ENCODE results near the gene CCSER1.

The CCSER1 gene

DNA sequence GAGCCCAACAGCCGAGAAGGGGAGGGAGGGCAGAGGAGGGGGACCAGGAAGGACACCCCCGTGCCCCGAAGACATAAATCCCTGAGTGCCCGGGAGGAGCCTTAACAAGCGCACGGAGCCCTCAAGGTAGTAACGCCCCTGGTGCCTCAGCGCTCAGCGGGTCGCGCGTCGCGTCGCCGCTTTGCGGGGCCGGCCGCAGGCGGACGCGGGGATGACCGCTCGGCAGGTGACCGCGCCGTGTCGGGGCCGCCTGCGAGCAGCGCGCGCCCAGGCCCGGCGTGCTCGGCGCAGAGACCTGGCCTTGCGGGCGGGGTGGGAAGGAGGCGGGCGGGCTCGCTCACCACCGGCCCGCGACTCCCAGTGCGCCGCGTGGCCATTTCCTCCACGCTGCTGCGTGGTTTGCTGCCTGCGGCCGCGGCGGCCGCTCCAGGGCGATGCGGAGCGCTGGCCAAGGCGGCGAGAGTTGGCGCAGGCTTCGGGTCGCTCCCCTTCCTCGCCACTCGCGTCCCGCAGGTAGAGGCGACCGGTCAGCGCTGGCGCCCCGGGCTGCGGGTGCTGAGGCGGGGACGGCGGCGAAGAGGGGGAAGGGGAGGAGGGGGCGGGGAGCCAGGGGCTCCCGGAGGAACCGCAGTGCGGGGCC lies 632 bp downstream of the CCSER1 start:
- in situ Hi-C loops (cut with HindIII; ENCODE audit: low sequenced_read_pairs) = no loop called here

DNA sequence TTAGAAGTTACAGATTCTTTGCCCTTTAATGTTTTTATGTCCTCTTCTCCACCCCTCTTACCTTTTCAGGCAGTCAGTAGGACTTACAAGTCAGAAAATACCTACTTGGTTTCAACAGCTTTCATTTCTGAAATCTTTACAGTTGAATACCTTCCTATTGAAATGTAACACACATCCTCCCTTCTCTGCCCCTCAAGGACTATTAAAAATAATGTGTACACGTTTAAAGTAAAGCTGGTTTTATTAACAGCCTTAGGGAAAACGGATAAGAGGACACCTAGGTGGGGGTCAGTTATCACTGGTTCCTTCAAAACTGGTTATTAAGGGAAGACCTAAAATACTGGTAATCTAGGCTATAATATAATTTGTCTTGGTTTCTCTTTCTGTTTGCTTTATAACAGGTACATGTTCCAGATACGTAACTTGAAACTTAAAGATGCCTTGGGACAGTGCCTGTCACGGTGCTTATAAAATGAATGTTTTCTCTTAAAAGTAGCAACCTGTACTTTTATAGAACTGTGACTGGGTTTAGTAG lies 1.8 kb downstream of the CCSER1 start:
- in situ Hi-C loops (cut with HindIII; ENCODE audit: low sequenced_read_pairs) = no loop called here

DNA sequence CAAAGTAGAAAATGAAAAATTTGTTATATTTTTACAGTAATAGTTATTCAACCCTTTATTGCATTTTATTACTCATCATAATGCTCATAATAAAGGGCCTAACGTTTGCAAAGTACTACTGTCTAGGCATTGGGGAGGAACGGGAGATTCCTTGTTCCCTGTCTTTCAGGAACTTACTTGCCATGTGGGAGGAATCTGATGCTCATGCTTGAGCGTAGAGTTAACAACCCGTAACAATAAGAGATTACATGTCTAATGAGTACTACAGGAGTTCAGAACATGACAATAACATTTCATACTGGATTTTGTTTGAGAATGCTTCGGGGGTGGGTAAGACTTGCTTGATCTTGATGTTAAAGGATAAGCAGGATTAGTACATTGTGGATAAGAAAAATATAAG lies 2.9 kb downstream of the CCSER1 start:
- in situ Hi-C loops (cut with HindIII; ENCODE audit: low sequenced_read_pairs) = no loop called here

DNA sequence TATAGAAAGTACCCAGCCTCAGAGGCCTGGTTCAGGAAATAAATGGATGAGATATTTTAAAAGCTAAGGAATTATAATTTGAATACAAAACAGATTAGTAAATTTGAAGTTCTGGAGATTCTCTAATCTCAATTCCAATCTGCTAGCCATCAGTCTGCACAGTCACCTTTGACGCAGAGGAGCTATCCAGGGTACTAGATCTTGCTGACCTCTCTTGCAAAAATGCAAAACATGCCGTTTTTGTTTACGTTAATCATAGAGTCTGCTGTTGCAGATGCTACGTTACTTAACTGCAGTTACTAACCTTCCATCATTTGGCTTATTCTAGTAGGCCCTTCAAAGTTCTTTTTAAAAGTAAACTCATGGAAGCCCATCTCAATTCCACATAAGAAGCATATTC lies 10.4 kb downstream of the CCSER1 start:
- in situ Hi-C loops (cut with HindIII; ENCODE audit: low sequenced_read_pairs) = no loop called here

DNA sequence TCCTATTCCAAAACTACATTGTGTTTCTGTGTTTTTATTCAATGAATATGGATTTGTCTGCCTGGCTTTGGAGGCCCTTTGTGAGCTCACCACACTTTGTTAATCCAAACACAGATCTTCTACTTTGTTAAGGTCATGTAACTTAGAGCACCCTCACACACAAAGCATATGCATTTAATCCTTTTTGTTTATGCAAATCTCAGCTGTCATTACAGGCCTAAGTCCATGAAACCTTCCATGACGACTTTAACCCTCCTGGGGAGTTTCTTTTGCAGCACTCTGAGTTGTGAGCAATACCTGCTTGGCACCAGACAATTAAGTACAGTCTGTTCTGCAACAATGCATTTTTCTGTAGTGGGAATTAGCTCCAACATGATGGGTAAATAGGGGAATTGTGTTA lies 14.9 kb downstream of the CCSER1 start:
- in situ Hi-C loops (cut with HindIII; ENCODE audit: low sequenced_read_pairs) = no loop called here

DNA sequence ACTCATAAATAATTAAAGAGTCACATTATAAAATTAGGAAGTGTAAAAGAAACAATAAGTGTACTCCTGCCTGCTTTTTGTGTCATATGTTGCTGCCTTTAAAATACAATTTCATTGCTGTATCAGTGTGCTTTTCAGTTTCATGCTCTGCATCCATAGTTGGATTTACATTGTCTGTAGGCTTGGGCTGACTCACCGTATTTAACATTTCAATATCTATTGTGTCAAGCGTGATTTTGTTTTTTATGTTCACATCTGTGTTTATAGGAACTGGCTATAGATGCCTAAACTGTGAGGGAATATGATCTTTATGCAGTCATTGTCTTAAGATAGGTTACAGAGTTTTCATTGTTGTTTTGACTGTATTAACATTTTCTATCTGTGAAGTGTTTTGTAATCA lies 18.1 kb downstream of the CCSER1 start:
- in situ Hi-C loops (cut with HindIII; ENCODE audit: low sequenced_read_pairs) = no loop called here

DNA sequence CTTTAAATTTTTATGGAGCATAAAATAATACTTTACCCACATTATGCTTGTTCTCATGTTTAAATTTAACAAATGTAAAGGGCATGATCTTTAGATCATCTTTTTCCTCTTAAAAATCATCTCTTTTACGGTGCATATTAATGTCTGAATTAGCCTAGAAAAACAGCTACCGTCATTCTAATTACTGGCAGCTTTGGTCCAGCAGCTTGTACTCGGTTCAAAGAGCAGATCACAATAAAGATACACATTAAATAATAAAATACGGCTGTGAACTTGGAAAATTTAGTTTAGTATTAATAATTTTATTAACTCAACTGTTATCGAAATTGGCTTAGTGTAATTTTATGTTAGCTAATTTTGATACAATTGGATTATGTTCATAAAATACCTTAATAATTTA lies 19.1 kb downstream of the CCSER1 start:
- in situ Hi-C loops (cut with HindIII; ENCODE audit: low sequenced_read_pairs) = no loop called here

DNA sequence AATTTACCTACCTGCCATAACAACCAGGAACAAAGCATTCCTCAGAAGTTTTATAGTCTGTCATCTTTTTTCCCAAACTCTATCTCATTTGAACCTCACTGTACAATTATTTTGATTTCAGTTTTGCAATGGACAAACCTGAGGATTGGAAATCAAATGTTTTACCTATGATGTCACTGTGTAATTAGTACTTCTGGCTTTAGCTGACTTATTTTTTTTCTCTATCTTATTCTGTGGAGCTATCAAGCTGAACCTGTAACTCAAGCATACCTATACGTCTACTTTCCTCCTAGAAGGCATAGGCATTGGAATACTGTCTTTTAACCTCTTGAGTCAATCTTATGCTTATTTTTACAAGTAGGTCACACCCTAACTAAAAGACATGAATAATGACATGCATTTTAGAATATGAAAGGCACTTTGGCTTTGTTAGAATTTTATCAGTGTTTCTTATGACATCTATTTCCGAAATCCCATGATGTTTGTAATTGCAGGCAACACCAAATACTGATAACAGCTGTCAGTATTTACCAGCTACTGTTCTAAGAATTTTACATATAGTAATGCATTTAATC lies 21.5 kb downstream of the CCSER1 start:
- in situ Hi-C loops (cut with HindIII; ENCODE audit: low sequenced_read_pairs) = no loop called here

DNA sequence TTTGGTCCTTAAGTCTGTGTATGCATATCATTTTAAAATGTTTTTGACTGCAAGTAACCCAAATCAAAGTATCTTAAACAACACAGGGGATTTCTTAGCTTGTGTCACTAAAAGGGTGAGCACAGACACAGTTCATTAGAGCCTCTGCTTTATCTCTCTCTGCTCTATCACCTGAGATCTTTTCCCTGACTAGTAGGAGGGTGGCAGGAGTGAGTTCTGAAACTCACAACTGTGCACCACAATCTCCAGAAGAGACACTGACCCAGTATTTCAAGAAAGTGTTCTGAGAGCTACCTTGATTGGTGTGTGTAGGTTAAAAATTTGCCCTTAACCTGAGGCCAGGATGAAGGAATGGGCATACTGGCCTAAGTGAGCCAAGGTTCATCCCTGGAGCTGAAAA lies 24.8 kb downstream of the CCSER1 start:
- in situ Hi-C loops (cut with HindIII; ENCODE audit: low sequenced_read_pairs) = no loop called here

DNA sequence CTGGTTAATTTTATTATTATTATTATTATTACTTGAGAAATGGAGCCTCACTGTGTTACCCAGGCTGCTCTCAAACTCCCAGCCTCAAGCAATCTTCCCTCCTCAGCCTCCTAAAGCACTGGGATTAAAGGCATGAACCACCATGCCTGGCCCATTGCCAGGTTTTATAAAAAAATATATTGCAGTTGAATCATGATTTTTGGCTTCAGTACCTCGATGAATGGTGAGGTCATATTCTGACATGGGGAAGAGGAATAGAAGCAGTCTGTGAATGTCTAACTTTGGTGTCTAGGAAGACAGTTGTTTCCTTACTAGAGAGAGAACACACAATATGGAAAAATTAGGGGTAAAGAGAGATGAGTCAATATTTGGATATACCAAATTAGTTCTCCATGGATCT lies 32.0 kb downstream of the CCSER1 start:
- in situ Hi-C loops (cut with HindIII; ENCODE audit: low sequenced_read_pairs) = no loop called here

DNA sequence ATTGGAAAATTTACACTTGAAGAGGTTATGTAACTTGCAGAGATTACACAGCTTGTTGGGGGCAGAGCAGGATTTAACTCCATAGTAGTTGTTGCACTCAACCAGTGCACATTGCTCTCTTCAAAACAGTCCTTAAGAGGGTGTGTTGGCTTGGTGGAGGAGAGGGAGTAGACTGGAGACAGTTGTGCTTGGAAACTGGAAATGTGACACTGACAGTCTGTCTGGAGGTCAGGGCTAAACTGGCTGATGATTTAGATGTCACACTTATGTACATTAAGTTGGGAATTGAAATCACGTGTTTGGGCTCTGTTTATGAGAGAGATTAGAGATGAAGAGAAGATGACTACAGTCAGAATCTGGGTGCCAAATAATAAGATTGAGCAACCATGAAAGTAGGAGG lies 32.9 kb downstream of the CCSER1 start:
- in situ Hi-C loops (cut with HindIII; ENCODE audit: low sequenced_read_pairs) = no loop called here

DNA sequence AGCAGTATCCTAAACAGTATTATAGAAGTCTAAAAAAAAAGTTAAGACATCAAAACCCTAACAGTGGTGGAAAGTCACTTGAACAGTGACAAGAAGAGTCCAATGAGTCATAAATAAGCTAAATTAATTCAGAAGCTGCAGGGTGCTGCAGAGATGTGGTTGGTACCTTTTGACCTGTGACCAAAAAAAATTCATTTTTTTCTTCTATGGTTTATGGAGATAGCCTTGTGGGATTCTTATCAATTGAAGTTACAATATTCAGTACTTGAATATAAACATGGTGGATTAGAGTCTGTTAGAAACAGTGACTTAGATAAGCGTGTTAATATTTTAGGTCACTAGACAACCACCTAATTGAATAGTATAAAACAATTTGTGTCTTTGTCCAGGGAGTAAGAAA lies 35.4 kb downstream of the CCSER1 start:
- in situ Hi-C loops (cut with HindIII; ENCODE audit: low sequenced_read_pairs) = no loop called here

DNA sequence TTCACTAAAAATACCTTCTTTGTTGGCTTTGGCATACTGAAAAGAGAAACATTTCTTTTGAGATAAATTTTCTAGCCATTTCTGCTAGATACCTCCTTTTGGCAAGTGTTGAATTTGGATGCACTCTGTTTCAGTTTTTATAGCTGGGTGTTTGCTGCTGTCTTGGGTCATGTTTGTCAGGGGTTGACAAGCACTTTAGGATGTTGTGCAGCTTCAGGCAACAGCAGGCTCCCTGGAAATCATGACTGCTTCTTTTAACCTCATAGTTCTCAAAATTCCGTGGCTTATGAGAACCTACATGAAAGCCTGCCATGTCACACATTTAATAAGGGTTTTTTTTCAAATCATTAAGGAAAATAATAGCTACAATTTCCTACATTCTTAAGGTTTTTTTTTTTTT lies 36.7 kb downstream of the CCSER1 start:
- in situ Hi-C loops (cut with HindIII; ENCODE audit: low sequenced_read_pairs) = no loop called here

DNA sequence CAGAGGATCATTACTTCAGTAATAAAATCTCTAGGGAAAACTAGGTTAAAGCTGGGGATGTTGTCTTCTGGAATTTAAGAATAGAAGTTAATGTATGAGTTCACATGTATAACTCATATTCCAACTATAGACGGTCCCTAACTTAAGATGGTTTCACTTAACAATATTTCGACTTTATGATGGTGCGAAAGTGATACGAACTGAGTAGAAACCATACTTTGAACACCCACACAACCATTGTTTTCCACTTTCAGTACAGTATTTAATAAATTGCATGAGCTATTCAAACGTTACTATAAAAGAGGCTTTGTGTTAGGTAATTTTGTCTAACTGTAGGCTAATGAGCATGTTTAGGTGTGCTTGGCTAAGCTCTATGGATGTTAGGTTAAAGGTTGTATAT lies 38.7 kb downstream of the CCSER1 start:
- in situ Hi-C loops (cut with HindIII; ENCODE audit: low sequenced_read_pairs) = no loop called here

DNA sequence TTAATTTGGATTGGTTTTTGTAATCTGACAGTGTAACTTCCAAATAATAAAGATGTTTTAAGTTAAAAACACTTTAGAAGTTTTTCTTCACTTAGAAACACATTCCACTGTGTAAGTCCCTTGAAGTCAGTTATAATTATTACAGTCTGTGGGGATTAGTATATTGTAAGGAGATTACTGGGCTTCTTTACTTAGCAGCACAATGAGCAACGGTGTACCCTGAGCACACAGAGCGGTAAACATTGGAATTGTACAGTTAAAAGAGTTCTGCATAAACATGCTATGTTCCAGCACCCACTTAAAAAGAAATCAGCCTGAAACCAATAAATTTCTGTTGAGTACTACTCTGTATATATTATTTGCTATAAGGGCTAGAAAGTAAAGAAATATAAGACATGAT lies 44.3 kb downstream of the CCSER1 start:
- in situ Hi-C loops (cut with HindIII; ENCODE audit: low sequenced_read_pairs) = no loop called here

DNA sequence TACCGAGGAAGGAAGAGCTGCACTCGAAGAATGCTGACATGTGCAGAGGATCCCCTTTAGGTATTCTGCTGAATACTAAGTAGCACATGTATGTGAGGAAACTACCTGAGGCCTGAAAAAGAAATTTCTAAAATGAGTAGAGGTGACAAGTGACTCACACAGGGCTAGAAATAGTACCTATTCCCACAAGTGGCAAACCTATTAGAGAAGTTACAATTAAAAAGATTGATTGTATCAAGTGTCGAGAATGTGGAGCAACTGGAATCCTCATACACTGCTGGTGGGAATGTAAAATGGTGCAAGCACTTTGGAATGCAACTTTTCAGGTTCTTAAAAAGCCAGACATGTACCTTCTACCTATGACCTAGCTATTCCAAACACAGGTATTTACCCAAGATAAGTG lies 47.4 kb downstream of the CCSER1 start:
- in situ Hi-C loops (cut with HindIII; ENCODE audit: low sequenced_read_pairs) = no loop called here

DNA sequence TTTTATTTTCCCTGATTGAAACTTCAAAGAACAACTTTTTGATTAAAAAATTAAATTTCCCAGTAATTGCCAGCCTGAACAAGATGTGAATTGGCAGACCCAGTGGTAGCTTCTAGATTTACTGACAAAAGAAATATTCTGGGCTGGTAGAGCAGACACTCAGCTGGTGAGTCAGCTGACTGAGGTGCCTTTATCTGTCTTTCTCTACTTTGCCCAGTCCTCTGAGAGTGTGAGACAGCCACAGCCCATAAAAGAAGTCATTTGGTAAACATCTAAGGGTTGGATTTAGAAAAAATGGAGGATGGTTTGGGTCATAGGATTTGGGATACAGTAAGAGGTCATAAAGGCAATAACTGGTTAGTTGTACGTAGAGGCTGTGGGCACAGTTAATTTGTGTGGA lies 54.5 kb downstream of the CCSER1 start:
- in situ Hi-C loops (cut with HindIII; ENCODE audit: low sequenced_read_pairs) = no loop called here

DNA sequence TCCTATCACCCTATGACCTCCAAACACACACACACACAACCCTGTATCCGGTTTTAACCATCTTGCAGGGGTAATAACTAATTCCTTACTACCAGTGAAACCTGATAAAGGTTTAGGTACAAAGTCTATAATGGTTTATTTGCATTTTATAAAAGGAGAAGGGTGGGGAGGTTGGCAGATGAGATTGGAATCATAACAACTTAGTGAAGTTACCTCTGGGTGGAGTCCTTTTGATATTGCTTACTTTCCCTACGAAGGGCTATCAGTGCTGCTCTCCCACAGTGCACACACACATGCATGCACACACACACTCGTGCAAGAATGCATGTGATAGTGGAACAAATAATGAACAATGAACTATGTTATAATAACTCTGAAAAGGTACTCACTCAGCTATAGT lies 56.1 kb downstream of the CCSER1 start:
- in situ Hi-C loops (cut with HindIII; ENCODE audit: low sequenced_read_pairs) = no loop called here

DNA sequence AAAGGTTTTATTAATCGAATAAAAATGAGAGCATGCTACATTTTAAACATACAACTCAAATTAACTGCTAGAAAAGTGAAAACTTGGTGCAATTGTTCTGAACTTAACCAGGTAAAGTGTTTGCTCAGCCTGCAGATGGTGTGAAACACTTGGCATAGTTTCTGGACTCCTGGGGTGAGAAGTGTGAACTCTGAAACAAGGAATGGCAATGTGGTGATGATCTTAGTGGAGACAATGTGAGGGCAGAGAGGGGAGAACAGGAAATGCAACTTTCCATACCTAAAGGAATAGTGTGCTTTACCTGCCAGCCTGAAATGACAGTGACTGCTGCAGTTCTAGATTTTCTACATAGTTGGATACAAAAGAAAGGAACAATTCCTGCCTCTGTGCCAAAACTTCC lies 57.4 kb downstream of the CCSER1 start:
- in situ Hi-C loops (cut with HindIII; ENCODE audit: low sequenced_read_pairs) = no loop called here

DNA sequence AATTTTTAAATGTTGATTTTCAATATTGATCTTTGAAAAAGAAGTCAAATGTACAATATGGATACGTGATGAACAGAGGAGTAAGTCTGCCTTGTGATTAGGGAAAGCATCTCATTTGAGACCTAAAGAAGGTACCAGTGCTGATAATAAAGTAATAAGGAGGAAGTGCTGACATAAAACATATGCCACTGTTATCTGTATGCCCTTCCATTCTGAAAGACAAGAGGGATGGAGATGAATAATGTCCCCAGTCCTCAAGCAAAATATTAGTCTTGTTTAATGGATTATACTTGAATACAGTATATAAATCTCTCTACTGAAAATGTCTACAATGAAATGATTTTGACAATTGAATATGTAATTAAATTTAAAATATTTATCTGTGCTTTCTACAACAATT lies 58.2 kb downstream of the CCSER1 start:
- in situ Hi-C loops (cut with HindIII; ENCODE audit: low sequenced_read_pairs) = no loop called here

DNA sequence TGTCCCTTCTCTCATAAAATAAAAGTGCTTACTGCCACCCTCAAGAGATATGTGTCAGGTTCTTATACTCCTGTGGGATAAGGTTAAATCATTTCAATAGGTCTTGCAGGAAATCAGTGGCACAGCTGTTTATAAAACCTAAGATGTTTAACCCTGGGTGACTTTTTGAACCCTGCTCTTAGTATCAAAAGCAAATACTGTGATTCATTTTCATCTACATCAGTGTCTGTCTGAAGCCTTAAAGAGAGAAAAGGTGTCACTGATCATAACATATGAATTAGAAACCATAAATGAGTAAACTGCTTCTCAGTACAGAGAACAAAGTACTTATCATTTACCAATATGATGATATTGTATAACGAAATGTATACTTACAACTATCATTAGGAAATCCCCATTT lies 59.0 kb downstream of the CCSER1 start:
- in situ Hi-C loops (cut with HindIII; ENCODE audit: low sequenced_read_pairs) = no loop called here

DNA sequence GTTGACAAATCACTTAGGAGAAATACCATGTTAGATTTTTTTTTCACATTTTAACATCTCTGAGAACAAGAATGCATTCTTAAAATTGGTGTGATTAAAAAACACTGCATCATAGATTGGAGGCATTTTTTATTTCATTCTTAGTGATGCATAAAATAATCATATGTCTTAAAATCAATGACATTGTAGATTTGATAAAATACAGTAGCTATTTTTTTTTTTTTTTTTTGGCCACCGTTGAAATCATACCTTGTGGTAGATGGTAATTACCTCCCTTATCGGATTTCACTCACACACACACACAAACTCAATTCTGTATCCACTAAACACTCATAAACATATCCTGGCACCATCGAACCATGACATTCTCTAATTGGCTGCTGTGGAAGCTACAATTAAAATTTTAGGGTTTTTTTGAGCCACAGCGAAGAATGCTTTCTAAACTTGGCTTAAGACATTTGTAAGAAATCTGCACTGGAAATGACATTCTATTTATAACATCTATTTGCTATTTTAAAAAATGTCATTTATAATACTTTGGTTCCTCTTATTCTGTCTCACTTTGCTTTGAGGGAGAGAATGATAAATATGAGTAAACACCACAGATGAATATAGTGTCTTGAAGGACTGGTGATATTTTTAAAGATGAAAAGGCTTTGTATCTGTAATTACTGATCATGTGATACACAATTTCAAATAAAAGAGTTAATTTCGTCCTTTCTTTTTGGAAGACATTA lies 60.1 kb downstream of the CCSER1 start:
- in situ Hi-C loops (cut with HindIII; ENCODE audit: low sequenced_read_pairs) = no loop called here

All from endothelial cell of hepatic sinusoid (primary cell).